GF-D8 (cell line): ENCODE data around the gene SLC39A5.
"Not testable (repeated sequence)": the region's sequence is repeated elsewhere in the genome, so short reads cannot be mapped to it uniquely, and the experiment has no call there.

Source experiments
- DNase-seq: peaks from one replicate; lab custom pipeline; 2025; lab: John Stamatoyannopoulos, UW

SLC39A5 gene

DNA sequence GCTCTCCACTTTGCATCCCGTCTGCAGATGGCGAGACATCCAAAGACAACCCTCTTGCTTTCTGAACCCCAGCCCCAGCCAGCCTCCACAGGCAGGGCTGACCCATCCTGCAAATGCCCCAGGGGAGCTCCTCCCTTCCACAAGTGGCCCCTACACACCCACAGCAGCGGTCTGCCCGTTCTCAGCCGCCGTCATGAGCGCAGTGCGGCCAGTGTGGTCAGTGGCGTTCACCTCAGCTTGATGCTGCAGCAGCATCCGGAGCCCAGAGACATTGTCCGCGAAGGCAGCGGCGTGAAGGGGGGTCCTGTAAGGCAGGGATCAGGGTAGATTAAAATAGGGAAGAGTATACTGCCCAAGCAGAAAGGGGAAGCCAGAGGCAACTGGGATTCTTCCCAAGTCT lies 14.6 kb downstream of the SLC39A5 start:
- DNase-seq = no peak

DNA sequence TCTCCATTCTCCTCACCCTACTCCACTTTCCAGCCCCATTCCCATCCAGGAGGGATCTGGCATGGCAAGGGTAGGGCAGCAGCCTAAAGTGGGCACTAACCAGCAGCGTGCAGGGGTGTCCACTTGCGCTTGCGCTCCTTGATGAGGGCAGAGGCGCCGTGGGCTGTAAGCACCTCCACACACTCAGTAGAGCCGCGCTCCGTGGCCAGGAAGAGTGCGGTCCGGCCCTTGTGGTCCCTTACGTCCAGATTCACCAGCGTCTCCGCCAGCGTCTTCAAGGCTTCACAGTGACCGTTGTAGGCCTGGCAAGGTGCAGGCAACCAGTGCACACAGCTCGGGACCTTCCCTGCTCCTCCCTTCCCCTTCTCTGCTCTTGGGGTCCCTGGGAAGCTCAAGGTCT lies 18.1 kb downstream of the SLC39A5 start:
- DNase-seq = no peak

DNA sequence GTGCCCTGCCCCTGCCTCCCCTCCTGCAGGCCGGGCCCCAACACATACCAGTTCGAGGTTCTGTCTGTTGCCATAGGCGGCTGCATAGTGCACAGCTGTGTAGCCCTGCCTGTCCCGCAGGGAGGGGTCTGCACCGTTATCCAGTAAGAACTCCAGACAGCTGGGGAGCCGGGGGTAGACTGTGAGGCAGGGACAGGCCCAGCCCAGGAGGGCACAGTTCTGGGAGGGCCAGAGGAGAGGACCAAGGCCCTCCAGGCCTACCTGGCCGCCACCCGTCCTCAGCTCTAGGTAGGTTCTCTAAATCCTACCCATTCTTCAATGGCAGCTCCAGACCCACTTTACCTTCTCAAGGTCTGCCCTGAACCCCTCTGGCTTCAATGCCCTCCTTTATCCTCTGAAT lies 18.9 kb downstream of the SLC39A5 start:
- DNase-seq = no peak

DNA sequence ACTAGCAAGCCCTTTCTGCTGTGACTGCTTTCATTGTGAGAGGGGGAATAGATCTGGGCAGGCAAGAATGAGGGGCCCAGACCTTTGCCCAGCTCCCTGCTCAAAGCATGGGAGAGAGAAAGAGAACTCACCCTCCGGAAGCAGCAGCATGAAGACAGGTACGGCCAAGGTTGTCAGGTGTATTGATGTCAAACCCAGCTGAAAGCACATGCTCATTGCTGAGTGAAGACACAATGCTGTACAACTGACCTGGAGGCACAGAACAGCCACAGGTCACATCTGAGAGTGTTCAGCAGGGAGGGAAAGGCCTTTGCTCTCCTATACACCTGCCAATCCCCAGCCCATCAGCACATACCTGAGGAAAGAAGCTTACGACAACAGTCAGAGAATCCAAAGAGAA lies 22.8 kb downstream of the SLC39A5 start:
- DNase-seq = no peak

DNA sequence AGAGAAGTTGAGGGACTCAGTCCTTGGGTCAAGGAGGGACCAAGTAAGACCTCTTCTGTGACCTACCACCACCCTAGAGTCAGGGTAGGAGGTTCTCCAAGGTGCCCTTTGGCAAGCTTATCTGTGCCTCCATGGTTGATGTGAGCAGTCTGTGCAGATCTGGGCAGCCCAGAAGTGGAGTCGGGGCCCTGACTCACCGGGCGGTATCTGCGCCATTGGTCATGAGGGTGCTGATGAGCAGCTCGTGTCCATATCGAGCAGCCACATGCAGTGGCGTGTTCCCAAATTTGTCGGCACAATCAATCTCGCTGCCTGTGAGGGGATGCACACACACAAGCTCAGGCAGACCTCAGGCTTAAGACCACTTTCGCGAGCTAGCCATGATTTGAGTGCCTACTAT lies 23.2 kb downstream of the SLC39A5 start:
- no peak for DNase-seq

DNA sequence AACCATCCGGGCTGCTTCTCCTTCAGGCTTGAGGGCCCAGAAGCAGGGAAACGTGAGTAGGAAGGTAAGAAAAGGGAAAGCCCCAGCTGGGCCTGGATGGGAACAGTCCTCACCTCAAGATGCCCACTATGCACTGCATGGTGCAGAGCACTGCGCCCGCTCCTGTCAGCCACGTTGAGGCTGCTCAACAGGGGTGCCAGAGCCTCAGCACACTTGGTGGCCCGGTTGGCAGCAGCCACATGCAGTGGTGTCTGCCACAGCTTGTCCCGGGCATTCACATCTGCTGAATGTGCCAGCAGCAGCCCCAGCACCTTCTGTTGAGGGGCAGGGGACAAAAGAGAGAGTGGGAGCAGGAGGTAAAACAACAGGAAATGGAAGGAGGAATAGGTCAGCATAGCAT lies 25.8 kb downstream of the SLC39A5 start:
- no peak for DNase-seq

DNA sequence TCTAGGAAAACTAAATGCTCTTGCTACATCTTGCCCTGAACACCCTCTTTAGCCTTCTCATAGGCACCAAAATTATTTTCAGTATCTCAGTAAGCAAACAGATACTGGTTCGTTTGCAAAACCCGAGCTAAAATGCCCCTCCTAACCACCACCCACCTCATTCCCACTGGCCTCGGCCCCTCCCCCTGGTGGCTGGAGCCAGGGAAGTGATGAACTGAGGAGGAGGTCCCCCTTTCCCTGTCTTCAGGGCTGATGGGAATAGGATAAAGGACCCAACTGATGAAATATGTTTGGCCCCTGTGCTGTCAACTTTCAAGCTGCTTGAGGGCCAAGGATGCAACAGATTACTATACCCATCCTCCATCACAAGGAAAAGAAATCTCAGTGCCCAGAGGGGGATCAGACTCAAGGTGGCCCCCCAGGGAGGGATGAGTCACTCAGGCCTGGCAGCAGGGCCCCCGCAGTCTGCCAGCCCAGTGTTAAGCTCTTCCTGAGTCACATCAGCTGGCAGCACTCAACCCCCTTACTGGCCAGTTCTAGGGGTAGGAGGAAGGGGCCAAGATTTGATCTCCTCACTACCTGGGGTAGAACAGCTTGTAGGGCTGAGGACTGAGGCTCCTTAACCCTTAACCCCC lies 26.6 kb downstream of the SLC39A5 start:
- no peak for DNase-seq

DNA sequence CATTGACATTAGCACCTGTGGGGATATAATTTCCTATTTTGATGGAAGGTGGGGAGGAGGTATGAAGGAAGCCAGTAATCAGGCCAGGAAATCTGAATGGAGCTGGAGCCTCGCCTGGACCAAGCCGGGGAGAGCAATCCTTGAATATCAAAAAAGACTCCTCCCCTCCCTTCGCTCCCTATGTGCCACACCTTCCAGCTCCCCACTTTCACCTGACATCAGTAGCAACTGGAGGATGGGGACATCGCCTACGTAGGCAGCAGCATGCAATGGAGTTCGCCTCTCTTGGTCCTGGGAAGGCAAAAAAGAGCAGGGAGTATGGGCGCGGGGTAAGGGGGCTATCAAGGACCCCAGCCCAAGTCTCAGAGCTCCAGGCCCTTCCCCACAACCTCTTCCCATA lies 27.2 kb downstream of the SLC39A5 start:
- DNase-seq = no peak

DNA sequence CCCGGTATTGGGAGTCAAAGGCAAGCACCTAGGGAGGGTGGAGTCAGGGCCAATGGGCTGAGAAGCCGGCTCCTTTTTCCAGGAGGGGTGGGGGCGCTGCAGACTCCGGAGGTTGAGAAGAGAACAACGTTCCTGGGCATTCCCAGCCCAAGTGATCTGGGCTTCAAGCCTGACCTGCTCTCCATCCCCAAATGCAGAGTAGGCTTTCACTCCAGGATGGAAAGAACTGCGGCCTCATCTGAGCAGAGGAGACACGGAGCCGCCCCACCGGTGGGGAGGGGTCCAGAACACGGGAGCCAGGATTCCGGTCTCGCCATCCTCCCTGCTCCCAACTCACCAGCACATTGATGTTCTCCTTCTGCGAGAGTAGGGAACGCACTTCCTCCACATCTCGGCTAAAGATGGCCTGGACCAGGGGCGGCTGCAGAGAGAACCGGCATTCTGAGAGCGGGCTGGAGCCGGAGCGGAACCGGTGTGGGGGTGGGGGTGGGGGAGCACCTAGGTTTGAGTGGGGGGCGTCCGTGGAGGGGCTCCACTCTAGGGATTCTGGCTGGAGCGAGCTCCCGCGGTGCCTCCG lies 27.7 kb downstream of the SLC39A5 start:
- DNase-seq = no peak

DNA sequence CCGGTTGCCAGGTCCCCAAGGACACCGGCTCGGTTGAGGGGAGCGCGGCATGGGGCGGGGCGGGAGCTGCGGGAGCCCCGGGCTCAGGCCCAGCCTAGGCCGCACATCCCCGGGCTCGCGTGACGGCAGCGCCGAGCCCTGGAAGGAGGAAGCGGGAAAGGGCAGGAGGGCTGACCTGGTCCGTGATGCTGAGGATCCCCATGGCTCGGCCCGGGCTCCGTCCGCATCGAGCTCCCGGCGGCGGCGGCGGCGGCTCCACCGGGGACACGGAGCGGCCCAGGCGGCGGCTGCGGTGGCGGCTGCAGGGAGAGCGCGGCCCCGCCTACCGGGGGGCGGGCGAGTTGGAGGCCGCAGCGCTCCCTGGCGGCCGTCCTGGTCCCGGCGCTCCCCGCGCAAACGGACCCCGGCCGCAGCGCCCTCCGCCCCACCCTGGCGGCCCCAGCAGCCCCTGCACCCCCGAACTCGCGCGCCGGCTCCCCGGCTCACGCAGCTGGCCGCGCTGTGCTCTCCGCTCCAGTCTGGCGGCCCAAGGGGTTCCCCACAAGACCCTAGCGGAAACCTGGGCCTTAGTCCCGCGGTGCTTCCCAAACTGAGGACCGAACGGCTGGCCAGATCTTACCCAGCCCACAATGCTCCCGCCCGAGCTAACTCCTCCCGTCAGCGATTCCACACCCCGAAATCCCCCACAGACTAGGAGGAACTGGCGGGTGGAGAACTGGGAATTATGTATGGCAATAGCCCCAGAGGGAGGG lies 28.4 kb downstream of the SLC39A5 start, which contains the start of gene ANKRD52:
ANKRD52 (minus strand) TSS at position 317 of the 752 bp plus-strand sequence; CDS start at position 202, 115 bp downstream.
- peak; percentile 14 for DNase-seq

DNA sequence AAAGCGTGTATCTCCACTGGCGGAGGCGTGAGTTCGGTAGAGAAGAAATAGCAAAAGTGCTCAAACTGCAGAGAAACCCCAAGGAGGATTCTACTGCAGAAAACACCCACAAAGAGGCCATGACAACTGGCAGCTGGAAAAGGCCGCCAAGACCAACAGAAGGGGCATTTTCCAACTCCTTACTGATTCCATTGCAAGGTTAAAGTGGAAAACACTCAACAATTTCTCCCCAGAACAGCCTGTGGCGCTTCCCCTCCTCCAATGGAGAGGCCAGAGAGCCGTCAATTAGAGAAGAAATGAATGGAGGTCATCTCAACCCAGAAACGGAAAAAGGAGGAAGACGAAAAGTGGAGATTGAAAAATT lies 29.0 kb downstream of the SLC39A5 start:
- no peak for DNase-seq

DNA sequence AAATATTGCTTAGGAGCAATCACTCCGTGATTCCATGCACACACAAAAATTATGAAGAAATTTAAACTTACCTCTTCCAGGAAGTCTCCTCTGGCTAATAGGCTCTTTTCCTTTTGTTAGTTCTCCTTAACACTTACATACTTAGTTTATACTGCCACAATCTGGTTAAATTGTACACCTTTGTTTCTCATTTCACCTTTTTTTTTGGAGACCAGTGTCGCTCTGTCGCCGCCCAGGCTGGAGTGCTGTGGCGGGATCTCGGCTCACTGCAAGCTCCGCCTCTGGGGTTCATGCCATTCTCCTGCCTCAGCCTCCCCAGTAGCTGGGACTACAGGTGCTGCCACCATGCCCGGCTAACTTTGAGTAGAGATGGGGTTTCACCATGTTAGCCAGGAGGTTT lies 30.5 kb downstream of the SLC39A5 start:
- no peak for DNase-seq

DNA sequence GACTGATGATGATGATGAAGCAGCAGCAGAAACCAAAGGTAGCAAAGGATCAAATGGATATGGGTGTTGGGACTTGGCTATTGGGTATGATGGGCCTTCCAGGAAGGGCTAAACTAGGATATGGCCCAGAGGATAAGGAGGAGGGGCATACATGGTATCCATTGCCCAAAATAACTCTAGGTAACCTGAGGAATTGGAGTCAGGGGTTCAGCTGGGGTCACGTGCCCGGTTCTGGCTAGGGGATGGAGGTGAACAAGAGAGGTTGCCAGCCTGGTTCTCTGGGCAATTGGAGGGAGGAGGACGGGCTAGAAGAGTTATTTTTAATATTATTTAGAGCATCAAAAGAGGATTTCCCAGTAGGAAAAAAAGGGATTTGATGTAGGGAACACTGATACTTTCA lies 31.1 kb downstream of the SLC39A5 start:
- DNase-seq = no peak

DNA sequence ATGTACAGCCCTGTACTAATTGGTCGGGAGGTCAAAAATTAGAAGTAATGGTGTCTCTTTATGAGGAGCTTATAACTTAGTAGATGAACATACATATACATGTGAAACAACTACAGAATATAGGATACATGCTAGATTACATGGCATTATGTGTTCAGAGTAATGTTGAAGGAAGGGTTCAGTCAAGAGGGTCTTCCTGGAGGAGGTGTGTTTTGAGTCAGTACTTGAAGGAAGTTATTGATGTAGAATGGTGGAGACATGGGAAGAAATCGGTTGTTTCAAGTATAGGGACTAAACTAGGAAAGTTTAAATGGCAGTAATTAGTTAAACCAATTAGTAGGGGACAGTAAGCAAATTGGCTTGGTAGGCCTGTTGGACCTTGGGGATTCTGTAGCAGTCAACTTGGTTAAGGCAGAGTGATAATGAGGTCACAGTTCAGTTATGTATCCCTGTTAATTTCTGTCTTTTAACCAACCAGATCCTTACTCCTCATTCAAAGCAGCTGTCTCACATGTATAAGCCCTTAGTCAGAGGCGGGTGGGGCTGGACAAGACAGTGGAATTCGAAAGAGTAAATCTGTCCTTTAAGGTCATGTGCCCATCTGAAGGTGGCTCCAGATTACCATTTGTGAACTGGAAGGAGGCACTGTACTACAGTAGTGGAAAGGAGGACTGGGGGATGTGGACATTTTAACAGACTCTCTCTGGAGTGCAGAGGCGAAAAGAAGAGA lies 31.8 kb downstream of the SLC39A5 start:
- no peak for DNase-seq

DNA sequence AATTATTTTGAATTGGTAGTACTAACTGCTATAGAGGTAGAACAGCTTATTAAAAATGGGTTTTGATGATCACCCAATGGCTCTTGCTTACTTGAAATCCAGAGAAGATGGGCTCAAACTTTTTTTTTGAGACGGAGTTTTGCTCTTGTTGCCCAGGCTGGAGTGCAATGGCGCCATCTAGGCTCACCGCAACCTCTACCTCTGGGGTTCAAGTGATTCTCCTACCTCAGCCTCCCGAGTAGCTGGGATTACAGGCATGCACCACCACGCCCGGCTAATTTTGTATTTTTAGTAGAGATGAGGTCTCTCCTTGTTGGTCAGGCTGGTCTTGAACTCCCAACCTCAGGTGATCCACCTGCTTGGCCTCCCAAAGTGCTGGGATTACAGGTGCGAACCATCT lies 33.1 kb downstream of the SLC39A5 start:
- DNase-seq = not testable (repeated sequence)

DNA sequence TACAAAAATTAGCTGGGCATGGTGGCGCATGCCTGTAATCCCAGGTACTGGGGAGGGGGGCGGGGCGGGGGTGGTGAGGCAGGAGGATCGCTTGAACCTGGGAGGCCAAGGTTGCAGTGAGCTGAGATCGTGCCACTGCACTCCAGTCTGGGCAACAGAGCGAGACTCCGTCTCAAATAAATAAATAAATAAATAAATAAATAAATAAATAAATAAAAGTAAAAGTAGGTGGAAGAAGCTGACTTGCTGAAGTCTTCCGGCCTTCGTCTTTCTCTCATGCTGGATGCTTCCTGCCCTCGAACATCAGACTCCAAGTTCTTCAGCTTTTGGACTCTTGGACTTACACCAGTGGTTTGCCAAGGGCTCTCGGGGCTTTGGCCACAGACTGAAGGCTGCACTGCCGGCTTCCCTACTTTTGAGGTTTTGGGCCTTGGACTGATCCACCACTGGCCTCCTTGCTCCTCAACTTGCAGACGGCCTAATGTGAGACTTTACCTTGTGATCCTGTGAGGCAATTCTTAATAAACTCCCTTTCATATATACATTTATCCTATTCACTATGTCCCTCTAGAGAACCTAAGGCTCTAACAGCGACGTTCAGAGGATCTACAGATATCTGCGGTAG lies 36.3 kb downstream of the SLC39A5 start:
- not testable (repeated sequence) for DNase-seq

DNA sequence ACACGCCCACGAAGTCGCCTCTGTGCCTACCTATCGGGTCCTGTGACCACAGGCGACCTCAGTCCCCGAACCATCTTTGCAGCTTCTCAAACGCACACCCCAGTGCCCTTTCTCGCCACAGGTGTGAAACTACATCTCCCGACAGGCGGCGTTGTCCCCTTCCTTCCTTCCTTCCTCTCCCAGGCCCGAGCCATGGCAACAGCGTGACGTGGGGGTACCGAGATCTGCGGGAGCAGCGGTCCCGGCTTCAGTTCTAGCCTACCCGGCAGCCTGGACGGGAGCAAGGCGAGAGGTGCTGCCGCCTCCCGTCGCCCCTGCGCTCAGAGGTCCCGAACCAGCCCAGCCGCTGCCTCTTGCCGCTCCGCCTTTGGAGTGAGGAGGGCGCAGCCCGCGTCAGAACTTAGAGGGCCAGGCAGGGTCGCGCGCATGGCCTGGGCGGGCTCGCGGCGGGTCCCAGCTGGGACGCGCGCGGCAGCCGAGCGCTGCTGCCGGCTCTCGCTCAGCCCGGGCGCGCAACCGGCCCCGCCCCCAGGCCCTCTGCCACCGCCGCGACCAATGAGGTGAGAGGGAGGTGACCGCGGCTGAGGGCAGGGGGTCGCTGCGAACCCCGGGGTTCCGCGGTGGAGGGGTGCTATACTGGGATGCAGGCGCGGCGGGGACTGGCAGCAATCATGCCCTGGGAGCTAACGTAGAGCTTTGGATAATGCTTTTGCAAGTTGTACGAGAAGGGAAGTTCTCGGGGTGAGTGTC lies 37.0 kb downstream of the SLC39A5 start, which contains the start of gene COQ10A:
COQ10A (plus strand) TSS at position 250 of the 750 bp plus-strand sequence; CDS start at position 427, 177 bp downstream.
- peak; percentile 51 for DNase-seq

DNA sequence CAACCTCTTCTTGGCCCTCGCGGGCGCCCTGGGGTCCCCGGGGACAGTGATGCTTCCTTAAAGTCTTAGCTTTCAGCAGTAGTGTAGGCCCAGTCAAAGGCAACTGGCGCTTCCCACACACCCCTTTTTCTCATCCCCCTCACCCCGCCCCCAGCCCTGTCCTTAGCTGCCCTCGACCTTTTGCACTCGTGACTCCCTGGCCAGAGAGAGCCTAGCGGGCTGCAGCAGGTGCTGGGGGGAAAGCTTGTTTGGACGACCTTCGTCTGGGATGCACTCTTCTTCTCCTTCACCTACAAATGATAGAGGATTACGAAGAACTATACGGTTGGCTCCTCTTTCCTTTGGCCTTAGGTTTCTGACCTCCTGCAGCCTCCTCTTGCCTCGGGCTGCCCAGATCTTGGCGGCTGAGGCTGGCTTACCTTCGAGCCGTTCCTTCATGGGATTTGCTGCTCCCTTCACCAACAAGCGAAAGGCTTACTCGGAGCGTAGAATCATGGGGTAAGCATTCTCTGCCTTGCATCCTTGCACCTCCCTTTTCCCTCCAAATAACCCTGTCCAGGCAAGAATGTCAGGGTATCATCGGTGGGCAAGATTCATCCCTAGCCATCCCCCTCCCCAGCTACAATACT lies 37.7 kb downstream of the SLC39A5 start:
- DNase-seq = no peak

DNA sequence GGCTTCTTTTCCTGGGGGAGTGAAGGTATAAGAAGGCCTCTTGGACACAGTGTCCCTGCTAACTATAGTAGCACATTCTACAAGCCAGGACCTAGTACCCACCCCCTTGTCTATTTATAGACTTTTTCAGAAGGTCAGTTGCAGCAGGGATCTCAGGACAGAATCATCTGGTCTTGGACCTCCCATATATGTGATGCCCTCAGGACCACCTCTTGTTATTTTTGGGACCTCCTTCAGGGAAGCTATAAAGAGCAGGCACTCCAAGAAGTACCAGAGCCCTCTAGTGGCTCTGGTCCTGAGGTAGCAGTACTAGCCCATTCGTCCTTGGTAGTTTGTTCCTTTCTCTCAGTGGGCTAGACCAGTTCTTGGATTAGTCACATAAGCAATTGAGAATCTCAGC lies 41.2 kb downstream of the SLC39A5 start:
- no peak for DNase-seq

DNA sequence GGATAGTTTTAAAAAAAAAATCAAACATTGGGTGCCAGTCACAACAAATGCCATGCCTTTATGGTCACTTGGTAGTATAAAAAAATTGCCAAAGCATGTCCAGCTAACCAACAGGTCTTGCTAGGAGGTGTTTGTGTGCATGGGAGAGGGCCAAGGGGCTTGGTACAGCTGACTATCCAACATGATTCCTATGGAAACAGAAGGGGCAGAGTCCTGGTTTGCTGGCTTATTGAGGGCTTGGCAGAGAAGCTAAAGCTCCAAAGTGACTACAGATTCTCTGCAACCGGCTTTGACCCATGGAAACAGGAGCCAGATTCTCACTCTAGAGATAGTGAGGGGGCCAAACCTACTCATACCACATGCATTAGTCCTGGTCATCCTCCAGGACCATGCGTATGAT lies 42.6 kb downstream of the SLC39A5 start:
- DNase-seq = not testable (repeated sequence)

DNA sequence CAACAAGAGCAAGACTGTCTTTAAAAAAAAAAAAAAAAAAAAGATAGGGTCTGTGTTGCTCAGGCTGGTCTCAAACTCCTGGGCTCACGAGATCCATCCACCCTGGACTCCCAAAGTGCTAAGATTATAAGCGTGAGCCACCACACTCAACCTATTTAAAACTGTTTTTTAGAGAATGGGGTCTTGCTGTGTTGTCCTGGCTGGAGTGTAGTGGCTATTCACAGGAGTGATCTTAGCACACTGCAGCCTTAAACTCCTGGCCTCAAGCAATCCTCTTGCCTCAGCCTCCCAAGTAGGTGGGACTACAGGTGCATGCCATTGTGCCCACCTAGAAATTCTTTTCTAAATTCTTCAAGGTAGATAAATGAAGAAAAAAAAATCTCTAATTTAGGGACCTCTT lies 44.4 kb downstream of the SLC39A5 start:
- no peak for DNase-seq
